Natural killer cell (primary cell): ENCODE results near the gene WHRN. TPM values are rescaled to one million over a fixed set of nuclear protein-coding genes. Genes with fewer than 3 reads are reported as not detected.

ENCODE experiments used
- ATAC-seq, 3 donors: fragments of 150-1000 bp in 2 of 3; fragments of 200-7000 bp in 1 of 3; cut with Tn5 transposase; 1 replicate in 1 of 3; 2 replicates in 2 of 3; pipeline ENCODE4 v1.10.0; 2021; ENCODE audit warnings: mild to moderate bottlenecking in 2 of 3, moderate library complexity in 2 of 3
- DNase-seq, 2 donors: peaks; one replicate each; pipeline versions ENCODE4 v3.0.0 to v3.0.0-alpha.2; 2013 to 2021; ENCODE audit warnings: mixed read lengths in 1 of 2
- H3K27ac ChIP-seq: one replicate; pipeline ENCODE4 v1.5.1; 2013; ENCODE audit warnings: mild to moderate bottlenecking, low read length
- H3K27me3 ChIP-seq: one replicate; pipeline ENCODE4 v1.6.1; 2013; ENCODE audit warnings: low read length; ENCODE audit not compliant: control insufficient read depth, insufficient read depth
- H3K36me3 ChIP-seq: one replicate; pipeline ENCODE4 v1.6.1; 2013; ENCODE audit warnings: low read length; ENCODE audit not compliant: control insufficient read depth, insufficient read depth
- H3K4me1 ChIP-seq: one replicate; pipeline ENCODE4 v1.6.1; 2013; ENCODE audit warnings: low read length; ENCODE audit not compliant: control insufficient read depth, insufficient read depth
- H3K4me3 ChIP-seq: one replicate; pipeline ENCODE4 v1.5.1; 2013; ENCODE audit warnings: low read length
- H3K9me3 ChIP-seq: one replicate; pipeline ENCODE4 v1.6.1; 2013; ENCODE audit warnings: low read length; ENCODE audit not compliant: control insufficient read depth, insufficient read depth
- H3K27ac Mint-ChIP-seq, 2 donors: one replicate each; pipeline ENCODE4 v1.8.0; 2022; ENCODE audit warnings: mild to moderate bottlenecking in 2 of 2, mixed read lengths in 2 of 2, moderate library complexity in 1 of 2
- H3K27me3 Mint-ChIP-seq, 2 donors: one replicate each; pipeline ENCODE4 v1.8.0; 2022; ENCODE audit warnings: low read depth in 2 of 2, mixed read lengths in 2 of 2
- H3K36me3 Mint-ChIP-seq: one replicate; pipeline ENCODE4 v1.8.0; 2022; ENCODE audit warnings: mixed read lengths
- H3K4me1 Mint-ChIP-seq, 2 donors: one replicate each; pipeline ENCODE4 v1.8.0; 2022; ENCODE audit warnings: mixed read lengths in 2 of 2
- H3K4me3 Mint-ChIP-seq: one replicate; pipeline ENCODE4 v1.8.0; 2022; ENCODE audit warnings: mild to moderate bottlenecking, moderate library complexity, mixed read lengths
- H3K9me3 Mint-ChIP-seq, 2 donors: one replicate each; pipeline ENCODE4 v1.8.0; 2022; ENCODE audit warnings: mixed read lengths in 2 of 2
- CTCF ChIP-seq: fragments of 200-600 bp; IDR thresholded peaks from one replicate; pipeline ENCODE4 v1.8.0; 2022; ENCODE audit warnings: antibody characterized with exemption
- WGBS: methylation state at CpG from one replicate; pipeline ENCODE4 v1.1.7; 2013; ENCODE audit warnings: missing lambda C conversion rate; ENCODE audit not compliant: insufficient coverage; 5-methylcytosine and 5-hydroxymethylcytosine counted together
- intact Hi-C: fragments of 100-400 bp; cut with micrococcal nuclease; formaldehyde crosslinking; loops from one replicate; pipeline ENCODE4 v1.14.2; 2022
- total RNA-seq, 4 donors: library from RNA; stranded (reverse); fragments of 120-200 nt in 1 of 4; gene quantifications; one replicate each; pipeline versions ENCODE4 v1.2.3 to v1.2.4, GENCODE V29; 2013 to 2022

The WHRN gene
- total RNA-seq, 3 donors from 2014 or later (not counting 1 experiment from before 2014, with no cell fraction given), result 29.8 to 90.6 (median 36.8) TPM

- H3K4me3 ChIP-seq, result no peak overlapping the region
- no peak overlapping the region for H3K27ac ChIP-seq
- no peaks in the 10 kb centered on the region for H3K36me3 ChIP-seq
- Mint-ChIP-seq H3K36me3 (no peaks in the 10 kb centered on the region), H3K4me3 (no peak overlapping the region), H3K4me1 (peaks cover 18 to 22% of the 10 kb centered on the region in 2 donors), H3K9me3 (no peaks in the 10 kb centered on the region), H3K27ac (peak overlapping the region in 1 of 2 donors; percentile 38), H3K27me3 (peaks cover 40 to 56% of the 10 kb centered on the region in 2 donors)
- H3K9me3 ChIP-seq, result no peaks in the 10 kb centered on the region
- H3K4me1 ChIP-seq, result peaks cover 33% of the 10 kb centered on the region
- H3K27me3 ChIP-seq, result peaks cover 28% of the 10 kb centered on the region
- 20% methylated on average over 2 of the region's 3 CpGs for WGBS
- peak in 1 of 2 donors; percentile 69 for DNase-seq
- intact Hi-C loops, result loop anchor here (1.0 to 5.0 kb wide), 2 partner anchors 20 to 170 kb away; no protein-coding TSS in a partner anchor
- peak; percentile 40 for TF ChIP-seq CTCF
- ATAC-seq, result no peak
These were observed 2.5 kb upstream of the WHRN start for GRCh38 chr9:114507726-114508125.

- H3K4me3 Mint-ChIP-seq, result peak overlapping the region; percentile 80
- intact Hi-C loops, result loop anchor here (5.0 kb wide), 1 partner anchor 169 kb away; no protein-coding TSS in a partner anchor
- peak overlapping the region; percentile 83 to 91 for H3K27ac Mint-ChIP-seq
- H3K27ac ChIP-seq, result no peak overlapping the region
- H3K36me3 Mint-ChIP-seq, result no peaks in the 10 kb centered on the region
- peaks cover 33% of the 10 kb centered on the region for H3K4me1 ChIP-seq
- no peaks in the 10 kb centered on the region for H3K36me3 ChIP-seq
- 72% methylated on average over 7 of the region's 7 CpGs for WGBS
- H3K9me3 ChIP-seq, result no peaks in the 10 kb centered on the region
- H3K27me3 Mint-ChIP-seq, result peaks cover 40 to 46% of the 10 kb centered on the region in 2 donors
- TF ChIP-seq CTCF, result no peak
- H3K4me1 Mint-ChIP-seq, result peaks cover 25 to 28% of the 10 kb centered on the region in 2 donors
- DNase-seq, result no peak
- H3K9me3 Mint-ChIP-seq, result no peaks in the 10 kb centered on the region
- peak overlapping the region; percentile 43 for H3K4me3 ChIP-seq
- ATAC-seq, result no peak
- H3K27me3 ChIP-seq, result peaks cover 28% of the 10 kb centered on the region
These were observed 763 bp upstream of the WHRN start for GRCh38 chr9:114506082-114506390.

- ATAC-seq (peak in 2 of 3 donors; percentile 9 to 19), DNase-seq (peak; percentile 51 to 61)
- Histone ChIP-seq H3K27ac (peak overlapping the region; percentile 29), H3K27me3 (peaks cover 25% of the 10 kb centered on the region), H3K36me3 (no peaks in the 10 kb centered on the region), H3K4me3 (peak overlapping the region; percentile 53), H3K9me3 (no peaks in the 10 kb centered on the region), H3K4me1 (peaks cover 33% of the 10 kb centered on the region)
- Mint-ChIP-seq H3K9me3 (no peaks in the 10 kb centered on the region), H3K27ac (peak overlapping the region; percentile 83 to 91), H3K4me3 (peak overlapping the region; percentile 91), H3K4me1 (peaks cover 25 to 28% of the 10 kb centered on the region in 2 donors), H3K27me3 (peaks cover 29 to 42% of the 10 kb centered on the region in 2 donors), H3K36me3 (no peaks in the 10 kb centered on the region)
- WGBS, result 12% methylated on average over 101 of the region's 101 CpGs
- intact Hi-C loops, result loop anchor here (5.0 kb wide), 2 partner anchors 117 to 167 kb away; partner anchors contain the start of gene AKNA
- TF ChIP-seq CTCF, result no peak
These were observed 709 bp downstream of the WHRN start for GRCh38 chr9:114504341-114505186.
